Dendritic cell treated with granulocyte-macrophage colony-stimulating factor and Interleukin-4, amounts not matched to agents 40 ng/mL and 50 ng/mL, for 4 days (primary cell): ENCODE results near the gene NFIB.

ENCODE experiments used
- H3K27ac Mint-ChIP-seq: one replicate; pipeline ENCODE4 v1.8.0; 2022; ENCODE audit warnings: mild to moderate bottlenecking, mixed read lengths
- H3K27me3 Mint-ChIP-seq: one replicate; pipeline ENCODE4 v1.8.0; 2022; ENCODE audit warnings: mild to moderate bottlenecking, mixed read lengths
- H3K36me3 Mint-ChIP-seq: one replicate; pipeline ENCODE4 v1.8.0; 2022; ENCODE audit warnings: low read depth, mixed read lengths
- H3K4me1 Mint-ChIP-seq: one replicate; pipeline ENCODE4 v1.8.0; 2022; ENCODE audit warnings: low read depth, mixed read lengths
- H3K4me3 Mint-ChIP-seq: one replicate; pipeline ENCODE4 v1.8.0; 2022; ENCODE audit warnings: mild to moderate bottlenecking, moderate library complexity, mixed read lengths
- H3K9me3 Mint-ChIP-seq: one replicate; pipeline ENCODE4 v1.8.0; 2022; ENCODE audit warnings: mixed read lengths
- intact Hi-C: fragments of 100-400 bp; cut with micrococcal nuclease; formaldehyde crosslinking; loops from one replicate; pipeline ENCODE4 v1.15.0; 2022

The NFIB gene

DNA sequence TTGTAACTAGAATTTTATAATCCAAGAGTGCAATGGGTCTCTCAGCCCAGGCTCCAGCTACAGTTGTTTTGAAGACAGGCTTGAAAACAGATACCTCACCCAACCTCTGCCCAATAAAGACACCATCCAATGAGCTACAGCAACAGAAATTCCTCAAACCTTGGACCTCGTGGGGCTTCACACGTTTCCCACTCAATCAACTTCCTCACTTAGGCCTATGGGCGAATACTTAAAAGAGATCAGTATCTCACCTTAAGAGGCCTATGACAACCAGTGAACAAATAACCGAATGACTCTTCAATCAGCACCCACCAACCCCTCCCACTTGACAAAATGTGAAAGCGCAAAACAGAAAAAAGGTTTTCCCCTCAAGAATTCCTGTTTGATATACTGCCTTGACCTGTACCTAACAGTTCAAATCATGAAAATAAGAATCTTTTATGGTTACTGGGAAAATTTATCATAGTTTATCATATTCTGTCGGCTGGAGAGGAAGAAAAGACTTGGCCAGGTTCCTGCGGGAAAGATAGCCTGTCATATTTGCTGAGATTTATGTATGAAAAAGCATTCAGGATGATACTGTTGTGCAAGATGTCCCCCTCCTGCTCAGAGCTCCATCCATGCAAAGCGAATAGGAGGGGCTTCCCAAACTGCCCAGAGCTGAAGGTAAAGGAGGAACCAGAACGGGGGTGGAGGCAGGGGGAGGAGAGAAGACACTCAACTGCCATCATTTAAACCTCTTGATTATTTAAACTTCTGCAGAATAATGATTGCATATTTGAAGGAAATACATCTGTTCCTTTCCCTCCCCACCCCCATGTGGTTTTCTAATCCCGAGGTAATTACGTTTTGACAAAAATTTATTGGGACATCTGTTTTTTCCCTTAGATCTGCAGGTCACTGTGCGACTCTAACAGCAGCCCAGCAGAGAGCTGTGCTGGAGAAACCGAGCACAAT, 256.3 kb downstream of the NFIB start:
- Mint-ChIP-seq H3K27ac (no peak overlapping the region), H3K4me1 (no peaks in the 10 kb centered on the region), H3K36me3 (no peaks in the 10 kb centered on the region), H3K4me3 (no peak overlapping the region), H3K27me3 (no peaks in the 10 kb centered on the region), H3K9me3 (no peaks in the 10 kb centered on the region)
- intact Hi-C loops = no loop called here

DNA sequence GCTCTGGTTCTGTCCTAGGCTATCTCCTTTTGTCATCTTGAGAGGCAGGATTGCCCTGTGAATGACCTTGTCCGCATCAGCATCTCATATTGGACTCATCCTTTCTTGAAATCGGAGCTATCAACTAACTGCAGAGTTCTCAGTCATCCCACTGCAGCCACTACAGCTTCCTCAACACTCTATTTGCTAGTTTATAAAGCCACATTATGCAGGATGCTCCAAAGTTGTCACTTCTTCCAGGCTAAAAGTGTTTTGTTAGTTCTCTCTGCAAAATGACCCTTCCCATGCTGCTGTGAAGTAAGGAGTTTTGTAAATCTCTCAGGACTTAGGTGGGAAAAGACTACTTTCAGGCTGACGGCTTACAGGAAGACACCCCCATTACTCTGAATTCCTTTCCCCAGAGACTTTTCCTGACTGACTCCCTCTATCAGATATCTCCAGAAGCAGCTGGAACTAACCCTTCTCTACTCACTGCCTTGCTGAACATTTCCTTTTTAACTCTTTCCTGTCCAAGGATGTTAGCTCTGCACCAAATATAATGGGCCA, 257.6 kb downstream of the NFIB start:
- intact Hi-C loops = no loop called here
- no peak overlapping the region for H3K4me3 Mint-ChIP-seq
- H3K27me3 Mint-ChIP-seq = no peaks in the 10 kb centered on the region
- H3K36me3 Mint-ChIP-seq = no peaks in the 10 kb centered on the region
- no peaks in the 10 kb centered on the region for H3K9me3 Mint-ChIP-seq
- H3K27ac Mint-ChIP-seq = no peak overlapping the region
- no peaks in the 10 kb centered on the region for H3K4me1 Mint-ChIP-seq

DNA sequence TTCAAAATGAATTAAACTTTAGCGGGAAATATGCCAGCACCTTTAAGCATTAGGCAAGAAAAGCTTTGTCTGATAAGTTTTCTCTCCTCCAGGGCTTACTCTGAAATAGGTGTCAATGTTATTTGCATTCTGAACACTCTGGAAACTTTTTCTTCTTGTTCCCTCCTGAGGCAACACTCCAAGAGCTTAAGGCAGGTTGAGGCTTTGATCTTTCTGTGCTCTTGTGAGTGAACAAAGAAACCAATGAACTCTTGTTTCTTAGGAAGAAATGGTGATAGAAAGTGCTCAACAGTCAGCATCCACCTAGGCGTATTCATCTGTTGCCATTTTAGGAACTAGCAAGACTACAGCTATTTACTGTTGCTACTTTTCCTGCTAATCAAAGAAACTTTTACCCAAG, 259.8 kb downstream of the NFIB start:
- H3K36me3 Mint-ChIP-seq = no peaks in the 10 kb centered on the region
- H3K27me3 Mint-ChIP-seq = no peaks in the 10 kb centered on the region
- intact Hi-C loops = no loop called here
- no peaks in the 10 kb centered on the region for H3K4me1 Mint-ChIP-seq
- no peak overlapping the region for H3K27ac Mint-ChIP-seq
- no peak overlapping the region for H3K4me3 Mint-ChIP-seq
- no peaks in the 10 kb centered on the region for H3K9me3 Mint-ChIP-seq

- Mint-ChIP-seq H3K9me3 (no peaks in the 10 kb centered on the region), H3K36me3 (no peaks in the 10 kb centered on the region), H3K27ac (no peak overlapping the region), H3K4me3 (no peak overlapping the region), H3K4me1 (no peaks in the 10 kb centered on the region), H3K27me3 (no peaks in the 10 kb centered on the region)
- intact Hi-C loops = no loop called here
These were observed 261.6 kb downstream of the NFIB start for GRCh38 chr9:14052359-14052758.

GRCh38 chr9:14051419-14051818, 262.5 kb downstream of the NFIB start:
- intact Hi-C loops = no loop called here
- H3K4me1 Mint-ChIP-seq = no peaks in the 10 kb centered on the region
- no peak overlapping the region for H3K27ac Mint-ChIP-seq
- no peaks in the 10 kb centered on the region for H3K9me3 Mint-ChIP-seq
- H3K4me3 Mint-ChIP-seq = no peak overlapping the region
- no peaks in the 10 kb centered on the region for H3K27me3 Mint-ChIP-seq
- H3K36me3 Mint-ChIP-seq = no peaks in the 10 kb centered on the region

- Mint-ChIP-seq H3K4me3 (no peak overlapping the region), H3K27me3 (no peaks in the 10 kb centered on the region), H3K27ac (no peak overlapping the region), H3K4me1 (no peaks in the 10 kb centered on the region), H3K9me3 (peaks cover 6% of the 10 kb centered on the region), H3K36me3 (no peaks in the 10 kb centered on the region)
- intact Hi-C loops = no loop called here
These were observed 270.5 kb downstream of the NFIB start for GRCh38 chr9:14043483-14043882.

DNA sequence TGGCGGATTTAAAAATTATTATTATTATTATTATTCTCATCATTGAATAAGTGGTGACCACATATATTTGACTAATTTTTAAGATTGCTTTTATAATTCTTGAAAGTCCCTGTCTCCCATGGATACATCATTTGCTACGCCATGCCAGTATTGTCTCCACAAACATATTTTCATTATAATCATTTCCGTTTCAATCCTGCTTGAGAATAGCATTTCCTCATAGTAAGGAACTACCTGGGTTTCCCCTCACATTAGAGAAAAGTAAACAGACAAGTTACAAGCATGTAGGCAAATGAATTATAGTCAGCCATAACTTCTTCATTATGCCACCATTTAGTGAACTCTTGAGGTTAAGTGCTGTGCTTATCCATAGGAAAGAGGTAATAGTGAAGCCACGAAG, 276.6 kb downstream of the NFIB start:
- H3K9me3 Mint-ChIP-seq = peaks cover 6% of the 10 kb centered on the region
- no peak overlapping the region for H3K27ac Mint-ChIP-seq
- no peak overlapping the region for H3K4me3 Mint-ChIP-seq
- H3K4me1 Mint-ChIP-seq = no peaks in the 10 kb centered on the region
- H3K36me3 Mint-ChIP-seq = no peaks in the 10 kb centered on the region
- no peaks in the 10 kb centered on the region for H3K27me3 Mint-ChIP-seq
- intact Hi-C loops = no loop called here

GRCh38 chr9:14033067-14033466, 280.9 kb downstream of the NFIB start:
- no peaks in the 10 kb centered on the region for H3K9me3 Mint-ChIP-seq
- H3K4me1 Mint-ChIP-seq = no peaks in the 10 kb centered on the region
- H3K27ac Mint-ChIP-seq = no peak overlapping the region
- H3K27me3 Mint-ChIP-seq = no peaks in the 10 kb centered on the region
- no peaks in the 10 kb centered on the region for H3K36me3 Mint-ChIP-seq
- intact Hi-C loops = no loop called here
- no peak overlapping the region for H3K4me3 Mint-ChIP-seq
